Measurements from ENCODE around the gene CCL20.

GRCh38 chr2:227826563-227826962, 12.9 kb downstream of the CCL20 start:
- TF ChIP-seq POLR2A (IDR thresholded peaks at IDR 0.05; ENCODE audit: low read depth, low read length) (no peak), TAF1 (IDR thresholded peaks at IDR 0.05; ENCODE audit: borderline replicate concordance, low read depth, low read length) (no peak)

Data from GM12892 (cell line).